NT2/D1 (cell line): ENCODE results near the gene GPC6.

Source experiments
- SUZ12 ChIP-seq: IDR thresholded peaks from 2 replicates; pipeline ENCODE4 v1.6.1; 2011; ENCODE audit not compliant: insufficient read length, insufficient read depth; ENCODE audit errors: extremely low read depth
- YY1 ChIP-seq: IDR thresholded peaks from 2 replicates; pipeline ENCODE4 v1.6.1; 2011; ENCODE audit not compliant: insufficient read length, insufficient read depth
- ZNF274 ChIP-seq: IDR thresholded peaks from 2 replicates; pipeline ENCODE4 v1.6.1; 2011; ENCODE audit warnings: mild to moderate bottlenecking, low read depth, low read length

- TF ChIP-seq YY1 (no peak), SUZ12 (no peak), ZNF274 (no peak)
These were observed 1228.3 kb downstream of the GPC6 start for GRCh38 chr13:94454906-94455305.
